Activated T-helper 2 cell treated with anti-CD3 and anti-CD28 coated beads, Interferon-gamma antibody, Interleukin-2, Interleukin-4, amounts not matched to agents 10 μg/mL and 5 μg/mL and 100 μg/mL, durations not matched to agents 14 hours and 24 hours and 36 hours (primary cell): ENCODE data around the gene CNN1. TPM values are rescaled to one million over a fixed set of nuclear protein-coding genes. Genes with fewer than 3 reads are reported as not detected.

Experiments
- DNase-seq: peaks from one replicate; pipeline ENCODE4 v3.0.0; 2021; ENCODE audit warnings: low spot score
- H3K27ac Mint-ChIP-seq: one replicate; pipeline ENCODE4 v1.8.0; 2021; ENCODE audit warnings: mixed read lengths
- H3K27me3 Mint-ChIP-seq: one replicate; pipeline ENCODE4 v1.8.0; 2021; ENCODE audit warnings: low read depth, mixed read lengths
- H3K36me3 Mint-ChIP-seq: one replicate; pipeline ENCODE4 v1.8.0; 2021; ENCODE audit warnings: low read depth, mixed read lengths
- H3K4me1 Mint-ChIP-seq: one replicate; pipeline ENCODE4 v1.8.0; 2021; ENCODE audit warnings: low read depth, mixed read lengths
- H3K4me3 Mint-ChIP-seq: one replicate; pipeline ENCODE4 v1.8.0; 2021; ENCODE audit warnings: low read depth, mild to moderate bottlenecking, moderate library complexity, mixed read lengths
- H3K9me3 Mint-ChIP-seq: one replicate; pipeline ENCODE4 v1.8.0; 2021; ENCODE audit warnings: mixed read lengths
- intact Hi-C: fragments of 100-400 bp; cut with micrococcal nuclease; formaldehyde crosslinking; loops from one replicate; pipeline ENCODE4 v1.15.1; 2023
- total RNA-seq: library from RNA; stranded (reverse); gene quantifications from 2 replicates; pipeline ENCODE4 v1.2.3, GENCODE V29; 2022

CNN1 gene
- total RNA-seq, 1 donor from 2014 or later: not detected

DNA sequence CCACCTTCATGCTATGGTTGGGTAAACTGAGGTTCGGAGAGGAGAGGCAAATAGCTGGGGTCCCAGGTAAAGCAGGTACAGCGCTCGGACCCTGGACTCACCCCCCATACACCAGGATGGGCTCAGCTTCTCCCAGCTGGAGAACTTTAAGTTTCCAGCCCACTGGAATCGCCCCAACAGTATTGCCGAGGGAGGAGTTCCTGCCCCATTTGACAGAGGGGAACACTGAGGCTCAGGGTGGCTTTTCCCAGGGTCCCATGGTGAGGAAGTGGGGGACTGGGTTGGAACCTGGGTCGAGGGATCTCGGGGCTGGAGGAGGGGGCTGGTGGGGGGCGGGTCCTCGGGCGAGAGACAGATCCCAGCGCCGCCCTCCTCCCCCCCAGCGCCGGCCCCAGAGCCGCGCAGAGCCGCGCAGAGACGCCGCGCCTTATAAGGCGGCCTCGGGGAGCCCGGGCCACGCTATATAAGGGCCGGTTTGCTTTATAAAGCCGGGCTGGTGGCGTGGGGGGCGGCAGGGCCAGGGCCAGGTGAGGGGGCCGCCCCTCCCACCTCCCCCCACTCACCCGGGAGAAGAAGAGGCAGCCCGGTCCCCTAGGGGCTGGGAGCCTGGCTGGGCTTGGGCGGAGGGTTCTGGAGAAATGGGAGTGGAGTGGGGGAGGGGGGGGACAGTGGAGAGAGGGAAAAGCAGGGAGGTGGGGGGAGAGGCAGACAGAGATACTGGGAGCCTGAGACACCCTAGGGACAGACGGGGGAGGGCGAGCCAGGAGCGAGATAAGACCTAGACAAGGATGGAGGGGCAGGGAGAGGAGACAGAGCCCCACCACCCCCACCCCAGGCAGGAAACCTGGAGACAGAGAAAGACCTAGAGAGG is 1.1 kb downstream of the CNN1 start:
- H3K9me3 Mint-ChIP-seq: no peaks in the 10 kb centered on the region
- peaks cover 8% of the 10 kb centered on the region for H3K4me1 Mint-ChIP-seq
- DNase-seq: no peak
- H3K4me3 Mint-ChIP-seq: no peak overlapping the region
- H3K36me3 Mint-ChIP-seq: no peaks in the 10 kb centered on the region
- H3K27me3 Mint-ChIP-seq: peaks cover 19% of the 10 kb centered on the region
- intact Hi-C loops: no loop called here
- H3K27ac Mint-ChIP-seq: no peak overlapping the region

DNA sequence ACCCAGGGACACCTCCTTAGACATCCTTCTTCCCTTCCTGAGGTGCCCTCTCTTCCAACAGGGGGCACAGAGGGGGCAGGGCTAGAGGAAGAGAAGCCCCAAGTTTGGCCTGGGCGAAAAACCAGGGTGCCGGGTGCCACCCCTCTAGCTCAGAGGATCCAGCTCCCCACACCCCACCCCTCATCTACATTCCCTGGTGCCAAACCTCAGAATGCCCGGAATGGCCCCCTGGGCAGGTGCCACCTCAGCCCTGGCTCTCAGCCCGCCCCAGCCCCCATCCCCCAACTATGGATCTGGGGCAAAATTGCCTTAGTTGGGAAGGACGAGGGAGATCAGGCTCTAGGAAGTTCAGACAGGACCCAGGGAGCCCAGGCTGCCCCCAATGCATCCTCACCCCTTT is 2.0 kb downstream of the CNN1 start:
- Mint-ChIP-seq H3K36me3 (no peaks in the 10 kb centered on the region), H3K27ac (no peak overlapping the region), H3K9me3 (no peaks in the 10 kb centered on the region), H3K4me3 (no peak overlapping the region), H3K4me1 (peaks cover 4% of the 10 kb centered on the region), H3K27me3 (peaks cover 18% of the 10 kb centered on the region)
- no peak for DNase-seq
- intact Hi-C loops: no loop called here

DNA sequence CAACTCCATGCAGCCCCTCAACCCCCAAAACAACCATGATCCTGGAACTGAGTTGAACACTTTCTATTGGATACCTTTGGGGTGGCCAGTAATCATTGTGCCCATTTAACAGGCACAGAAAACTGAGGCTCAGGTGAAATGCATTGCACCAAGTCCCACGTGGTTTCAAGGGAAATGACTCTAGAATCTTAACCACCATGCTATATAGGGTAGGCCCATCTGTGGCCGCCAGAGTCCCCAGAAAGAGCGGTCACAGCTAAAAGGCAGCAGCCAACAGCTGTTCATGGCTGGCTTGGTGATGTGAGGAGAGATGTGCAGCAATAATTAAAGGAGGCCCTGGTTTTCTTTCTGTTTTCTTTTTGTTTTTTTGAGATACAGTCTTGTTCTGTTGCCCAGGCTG is 2.6 kb downstream of the CNN1 start:
- no peak overlapping the region for H3K27ac Mint-ChIP-seq
- peaks cover 18% of the 10 kb centered on the region for H3K27me3 Mint-ChIP-seq
- DNase-seq: no peak
- peaks cover 3% of the 10 kb centered on the region for H3K4me1 Mint-ChIP-seq
- H3K9me3 Mint-ChIP-seq: no peaks in the 10 kb centered on the region
- intact Hi-C loops: no loop called here
- H3K4me3 Mint-ChIP-seq: no peak overlapping the region
- H3K36me3 Mint-ChIP-seq: no peaks in the 10 kb centered on the region

DNA sequence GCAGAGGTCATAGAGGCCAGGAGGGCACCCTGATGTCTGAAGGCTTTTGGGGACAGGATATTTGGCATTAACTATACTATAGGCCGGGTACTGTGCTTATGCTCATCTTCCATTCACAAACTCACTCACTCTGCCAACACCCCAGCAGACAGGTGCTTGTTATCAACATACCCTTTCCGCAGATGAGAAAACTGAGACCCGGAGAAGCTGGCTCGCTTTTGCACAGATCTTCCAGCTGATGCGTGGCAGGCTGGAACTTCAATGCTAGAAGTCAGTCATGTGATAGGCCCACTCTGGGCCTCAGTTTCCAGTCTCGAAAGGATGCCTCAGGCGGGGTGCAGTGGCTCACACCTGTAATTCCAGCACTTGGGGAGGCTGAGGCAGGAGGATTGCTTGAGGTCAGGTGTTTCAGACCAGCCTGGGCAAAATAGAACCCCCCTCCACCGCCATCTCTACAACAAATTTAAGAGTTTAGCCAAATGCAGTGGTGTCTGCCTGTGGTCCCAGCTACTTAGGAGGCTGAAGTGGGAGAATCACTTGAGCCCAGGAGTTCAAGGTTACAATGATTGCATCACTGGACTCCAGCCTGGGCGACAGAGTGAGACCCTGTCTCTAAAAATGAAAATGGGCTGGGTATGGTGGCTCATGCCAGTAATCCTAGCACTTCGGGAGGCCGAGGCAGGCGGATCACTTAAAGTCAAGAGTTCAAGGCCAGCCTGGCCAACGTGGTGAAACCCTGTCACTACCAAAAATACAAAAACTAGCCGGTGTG is 9.5 kb downstream of the CNN1 start:
- no peak for DNase-seq
- H3K4me3 Mint-ChIP-seq: no peak overlapping the region
- intact Hi-C loops: no loop called here
- H3K27ac Mint-ChIP-seq: no peak overlapping the region
- no peaks in the 10 kb centered on the region for H3K4me1 Mint-ChIP-seq
- H3K27me3 Mint-ChIP-seq: no peaks in the 10 kb centered on the region
- H3K36me3 Mint-ChIP-seq: peaks cover 5% of the 10 kb centered on the region
- H3K9me3 Mint-ChIP-seq: no peaks in the 10 kb centered on the region

DNA sequence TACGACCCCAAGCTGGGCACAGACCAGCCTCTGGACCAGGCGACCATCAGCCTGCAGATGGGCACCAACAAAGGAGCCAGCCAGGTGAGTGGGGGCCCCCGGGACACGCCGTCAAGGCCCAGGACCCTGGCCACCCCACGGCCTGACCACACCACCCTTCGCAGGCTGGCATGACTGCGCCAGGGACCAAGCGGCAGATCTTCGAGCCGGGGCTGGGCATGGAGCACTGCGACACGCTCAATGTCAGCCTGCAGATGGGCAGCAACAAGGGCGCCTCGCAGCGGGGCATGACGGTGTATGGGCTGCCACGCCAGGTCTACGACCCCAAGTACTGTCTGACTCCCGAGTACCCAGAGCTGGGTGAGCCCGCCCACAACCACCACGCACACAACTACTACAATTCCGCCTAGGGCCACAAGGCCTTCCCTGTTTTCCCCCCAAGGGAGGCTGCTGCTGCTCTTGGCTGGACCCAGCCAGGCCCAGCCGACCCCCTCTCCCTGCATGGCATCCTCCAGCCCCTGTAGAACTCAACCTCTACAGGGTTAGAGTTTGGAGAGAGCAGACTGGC is 10.8 kb downstream of the CNN1 start:
- H3K4me1 Mint-ChIP-seq: peaks cover 2% of the 10 kb centered on the region
- H3K36me3 Mint-ChIP-seq: peaks cover 14% of the 10 kb centered on the region
- H3K27me3 Mint-ChIP-seq: no peaks in the 10 kb centered on the region
- H3K27ac Mint-ChIP-seq: no peak overlapping the region
- no peak for DNase-seq
- intact Hi-C loops: no loop called here
- no peaks in the 10 kb centered on the region for H3K9me3 Mint-ChIP-seq
- H3K4me3 Mint-ChIP-seq: no peak overlapping the region

DNA sequence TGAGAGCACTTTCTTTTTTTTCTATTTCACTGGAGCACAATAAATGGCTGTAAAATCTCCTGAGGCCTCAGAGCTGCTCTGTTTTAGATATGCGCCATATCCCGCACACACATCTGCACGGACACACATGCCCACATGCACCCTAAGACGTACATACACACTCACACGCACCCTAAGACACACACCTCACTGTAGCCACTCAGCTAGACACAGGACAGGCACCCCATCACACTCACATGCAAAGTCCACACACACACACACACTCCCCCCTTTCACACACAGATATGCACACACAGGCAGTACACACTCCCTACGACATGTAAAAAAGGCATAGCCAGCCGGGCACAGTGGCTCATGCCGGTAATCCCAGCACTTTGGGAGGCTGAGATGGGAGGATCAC is 11.6 kb downstream of the CNN1 start:
- intact Hi-C loops: no loop called here
- DNase-seq: no peak
- Mint-ChIP-seq H3K36me3 (peaks cover 14% of the 10 kb centered on the region), H3K4me1 (peaks cover 2% of the 10 kb centered on the region), H3K27me3 (no peaks in the 10 kb centered on the region), H3K9me3 (no peaks in the 10 kb centered on the region), H3K27ac (no peak overlapping the region), H3K4me3 (no peak overlapping the region)

DNA sequence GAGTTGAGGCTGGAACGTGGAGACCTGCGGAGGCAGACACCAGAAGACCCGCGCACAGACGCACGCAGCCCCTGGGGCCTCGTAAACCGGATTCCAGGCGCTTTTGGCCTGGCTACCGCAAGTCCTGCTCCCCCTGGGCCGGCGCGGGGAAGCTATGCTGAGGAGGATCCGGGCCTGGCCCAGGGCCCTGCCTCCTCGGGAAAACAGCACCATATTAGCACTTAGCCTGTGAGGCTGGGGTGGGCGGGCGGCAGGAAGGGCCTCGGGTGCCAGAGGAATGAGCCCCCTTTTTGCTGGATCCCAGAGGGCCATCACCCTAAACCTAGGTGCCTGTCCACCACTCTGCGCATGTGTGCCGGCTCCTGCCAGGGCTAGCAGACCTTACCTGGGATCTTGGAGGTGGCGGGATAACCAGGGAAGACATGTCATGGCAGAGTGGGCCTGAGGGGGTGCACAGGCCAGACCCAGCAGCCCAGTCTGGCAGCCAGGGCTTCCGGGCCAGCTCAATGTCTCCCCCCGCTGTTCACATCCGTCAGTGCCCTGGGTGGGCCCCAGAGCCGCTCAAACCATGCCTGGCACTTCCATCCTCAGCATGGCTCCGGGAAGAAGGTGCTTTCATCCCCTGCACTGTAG is 13.1 kb downstream of the CNN1 start:
- DNase-seq: no peak
- Mint-ChIP-seq H3K9me3 (no peaks in the 10 kb centered on the region), H3K4me3 (no peak overlapping the region), H3K4me1 (peaks cover 9% of the 10 kb centered on the region), H3K27me3 (no peaks in the 10 kb centered on the region), H3K36me3 (peaks cover 21% of the 10 kb centered on the region), H3K27ac (no peak overlapping the region)
- intact Hi-C loops: no loop called here

DNA sequence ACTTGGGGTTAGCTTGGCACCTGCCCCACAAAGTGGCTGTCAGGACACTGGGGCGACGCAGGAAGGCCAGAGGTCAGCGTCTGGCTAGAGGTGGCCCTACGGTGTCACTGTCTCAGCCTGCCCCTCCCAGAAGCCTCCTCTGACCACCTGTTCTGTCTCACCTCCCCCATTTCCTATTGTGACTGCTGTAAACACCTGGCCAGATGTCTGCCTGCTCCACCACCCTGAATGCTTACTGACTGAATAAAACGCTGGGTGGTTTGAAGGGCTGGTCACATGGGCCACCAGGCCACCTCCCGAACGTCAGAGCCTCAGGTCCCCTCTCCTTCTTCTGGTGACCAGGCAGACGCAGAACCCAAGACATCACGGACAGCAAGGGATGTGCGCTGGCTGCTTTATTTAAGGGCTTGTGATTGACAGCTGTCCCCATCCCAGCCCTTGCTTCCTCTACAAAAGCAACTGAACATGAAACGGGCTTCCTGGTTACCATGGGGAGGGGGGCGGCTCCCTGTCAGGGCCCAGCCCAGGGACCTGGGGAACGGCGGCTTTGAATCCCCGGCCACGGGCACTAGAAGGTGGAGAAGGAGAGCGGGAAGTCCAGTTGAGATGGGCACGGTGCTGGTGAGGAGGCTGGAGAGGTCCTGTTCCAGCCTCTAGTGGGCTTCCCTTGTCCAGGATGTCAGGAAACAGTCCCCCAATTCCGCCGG is 14.2 kb downstream of the CNN1 start:
- intact Hi-C loops: no loop called here
- H3K27me3 Mint-ChIP-seq: no peaks in the 10 kb centered on the region
- DNase-seq: no peak
- H3K4me1 Mint-ChIP-seq: peaks cover 14% of the 10 kb centered on the region
- H3K9me3 Mint-ChIP-seq: no peaks in the 10 kb centered on the region
- no peak overlapping the region for H3K27ac Mint-ChIP-seq
- peaks cover 25% of the 10 kb centered on the region for H3K36me3 Mint-ChIP-seq
- no peak overlapping the region for H3K4me3 Mint-ChIP-seq

DNA sequence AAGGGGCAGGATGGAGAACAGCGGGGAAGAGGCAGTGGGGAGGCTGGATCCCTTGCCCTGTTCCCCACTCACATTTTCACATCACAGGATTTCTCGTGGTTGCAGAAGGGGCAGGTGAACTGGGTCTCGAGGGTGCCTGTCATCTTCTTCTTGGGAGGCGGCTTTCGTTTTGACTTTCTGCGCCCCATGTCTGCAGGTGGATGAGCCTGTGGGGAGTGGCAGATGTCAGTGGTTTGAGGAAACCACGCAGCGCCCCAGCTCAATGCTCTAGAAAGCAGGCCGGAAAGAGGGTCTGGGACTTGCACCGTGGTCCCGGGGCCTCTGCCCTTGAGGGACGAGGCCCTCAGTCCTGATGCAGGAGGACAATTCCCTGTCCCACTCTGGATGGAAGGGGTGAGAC is 15.5 kb downstream of the CNN1 start:
- Mint-ChIP-seq H3K4me1 (peaks cover 20% of the 10 kb centered on the region), H3K9me3 (no peaks in the 10 kb centered on the region), H3K36me3 (peaks cover 28% of the 10 kb centered on the region), H3K27me3 (no peaks in the 10 kb centered on the region), H3K4me3 (no peak overlapping the region), H3K27ac (no peak overlapping the region)
- intact Hi-C loops: no loop called here
- DNase-seq: no peak

DNA sequence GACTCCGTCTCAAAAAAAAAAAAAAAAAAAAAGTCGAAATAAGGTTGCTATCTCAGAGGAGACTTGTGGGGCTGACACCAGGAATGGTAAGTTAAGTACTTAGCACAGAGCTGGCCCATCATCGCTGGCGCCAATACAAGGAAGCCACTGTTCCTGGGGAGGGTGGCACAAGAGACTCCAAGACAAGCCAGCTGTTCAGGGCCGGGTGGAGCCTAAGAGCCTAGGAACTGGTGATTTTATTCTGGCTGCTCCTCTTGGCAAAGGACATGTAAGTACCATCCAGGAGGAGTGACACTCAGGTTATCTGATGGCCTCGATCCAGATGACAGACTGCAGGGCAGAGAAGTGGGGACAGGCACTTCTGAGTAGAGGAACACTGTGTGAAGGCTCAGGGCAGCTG is 16.6 kb downstream of the CNN1 start:
- H3K27me3 Mint-ChIP-seq: no peaks in the 10 kb centered on the region
- H3K36me3 Mint-ChIP-seq: peaks cover 28% of the 10 kb centered on the region
- intact Hi-C loops: no loop called here
- H3K4me1 Mint-ChIP-seq: peaks cover 23% of the 10 kb centered on the region
- peak overlapping the region; percentile 3 for H3K4me3 Mint-ChIP-seq
- DNase-seq: no peak
- H3K9me3 Mint-ChIP-seq: no peaks in the 10 kb centered on the region
- H3K27ac Mint-ChIP-seq: no peak overlapping the region

DNA sequence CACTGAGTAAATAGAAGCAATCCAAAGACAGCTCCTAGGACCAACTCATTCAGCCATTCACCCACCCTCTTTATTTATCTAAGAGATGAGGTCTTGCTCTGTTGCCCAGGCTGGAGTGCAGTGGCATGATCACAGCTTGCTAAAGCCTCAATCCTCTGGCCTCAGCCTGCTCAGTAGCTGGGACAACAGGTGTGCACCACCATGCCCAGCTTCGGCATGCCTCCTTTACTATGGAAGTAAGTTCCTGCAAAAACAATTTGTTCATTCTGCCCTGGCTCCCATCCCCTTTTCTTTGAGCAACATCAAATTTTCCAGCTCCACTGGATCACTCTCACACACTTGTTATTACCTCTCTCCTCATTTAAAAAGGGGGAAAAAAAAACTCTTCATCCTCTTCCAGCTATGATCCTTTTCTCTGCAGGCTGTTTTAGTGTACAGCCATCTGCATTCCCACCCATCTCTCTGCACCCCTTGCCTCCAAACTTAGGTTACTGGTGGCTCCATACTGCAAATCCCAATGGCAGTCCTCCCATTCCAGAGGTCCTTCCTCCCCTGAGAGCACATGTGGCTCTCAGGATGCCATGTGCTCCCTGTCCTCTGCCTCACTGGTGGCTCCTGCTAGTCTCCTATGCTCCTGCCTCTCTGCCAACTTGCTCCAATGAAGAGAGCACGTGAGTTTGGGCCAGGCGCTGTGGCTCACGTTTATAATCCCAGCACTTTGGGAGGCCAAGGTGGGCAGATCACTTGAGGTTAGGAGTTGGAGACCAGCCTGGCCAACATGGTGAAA is 18.2 kb downstream of the CNN1 start:
- Mint-ChIP-seq H3K27me3 (no peaks in the 10 kb centered on the region), H3K9me3 (no peaks in the 10 kb centered on the region), H3K4me3 (peak overlapping the region; percentile 86), H3K36me3 (peaks cover 28% of the 10 kb centered on the region), H3K27ac (peak overlapping the region; percentile 15), H3K4me1 (peaks cover 32% of the 10 kb centered on the region)
- DNase-seq: no peak
- intact Hi-C loops: no loop called here
